Cardiac fibroblast (primary cell): Measurements from ENCODE around the gene C17orf114.

Experiments
- DNase-seq, 2 donors: peaks; one replicate each; pipeline versions ENCODE4 v3.0.0 to v3.0.0-alpha.2; 2010; ENCODE audit warnings: low read depth in 2 of 2
- H3K4me3 ChIP-seq, 2 donors: replicated peaks in 1 of 2; 1 replicate in 1 of 2; 2 replicates in 1 of 2; pipeline ENCODE4 v1.5.1; 2011; ENCODE audit warnings: low read depth in 2 of 2, low read length in 2 of 2, mild to moderate bottlenecking in 2 of 2, moderate library complexity in 1 of 2
- CTCF ChIP-seq: IDR thresholded peaks from one replicate; pipeline ENCODE4 v1.5.1; 2011; ENCODE audit warnings: low read depth, mild to moderate bottlenecking, low read length, inconsistent platforms

Gene C17orf114

GRCh38 chr17:4780325-4780955, 21.7 kb downstream of the C17orf114 start:
- DNase-seq, result no peak
- H3K4me3 ChIP-seq, result no peak overlapping the region
- TF ChIP-seq CTCF, result no peak

GRCh38 chr17:4777969-4778760, 24.0 kb downstream of the C17orf114 start:
- TF ChIP-seq CTCF, result no peak

GRCh38 chr17:4772235-4772613, 29.9 kb downstream of the C17orf114 start:
- no peak for TF ChIP-seq CTCF
- no peak for DNase-seq
- H3K4me3 ChIP-seq, result no peak overlapping the region

More at GRCh38 chr17:4777969-4778760, 24.0 kb downstream of the C17orf114 start:
- no peak overlapping the region for H3K4me3 ChIP-seq
- peak in 1 of 2 donors; percentile 39 for DNase-seq

GRCh38 chr17:4771519-4772234, 30.5 kb downstream of the C17orf114 start, which contains the start of gene TM4SF5:
TM4SF5 (plus strand) TSS chr17:4771886; CDS start chr17:4771923, 37 bp downstream.
- TF ChIP-seq CTCF, result no peak
- no peak for DNase-seq

GRCh38 chr17:4769628-4770027, 32.5 kb downstream of the C17orf114 start:
- no peak for TF ChIP-seq CTCF
- DNase-seq, result peak in 1 of 2 donors; percentile 53
- H3K4me3 ChIP-seq, result no peak overlapping the region

More at GRCh38 chr17:4771519-4772234, 30.5 kb downstream of the C17orf114 start, which contains the start of gene TM4SF5:
- H3K4me3 ChIP-seq, result no peak within 1 kb of the TSS

GRCh38 chr17:4768298-4768697, 33.8 kb downstream of the C17orf114 start:
- H3K4me3 ChIP-seq, result no peak overlapping the region
- no peak for DNase-seq
- no peak for TF ChIP-seq CTCF
